Stomach (tissue), 4 donors: Measurements from ENCODE around the gene SDK2.

Experiments
- CTCF ChIP-seq, 7 experiments: fragments of 450-650 bp in 4 of 7; fragments of 200-600 bp in 3 of 7; sonication (generic) in 3 of 7; IDR thresholded peaks; one replicate each; pipeline ENCODE4 v1.5.1; 2016 to 2019; ENCODE audit warnings: antibody characterized with exemption in 7 of 7, control low read depth in 2 of 7, mild to moderate bottlenecking in 1 of 7
- POLR2A ChIP-seq, 4 donors: fragments of 450-650 bp; IDR thresholded peaks; one replicate each; pipeline ENCODE4 v1.6.1; 2016; ENCODE audit warnings: antibody characterized with exemption in 4 of 4, control low read depth in 2 of 4, mild to moderate bottlenecking in 1 of 4, moderate library complexity in 1 of 4
- POLR2AphosphoS5 ChIP-seq, 3 donors: sonication (generic); formaldehyde crosslinking; IDR thresholded peaks; one replicate each; pipeline ENCODE4 v1.6.1; 2016; ENCODE audit warnings: antibody characterized with exemption in 3 of 3

- TF ChIP-seq CTCF (IDR thresholded peaks at IDR 0.05): no peak
- no peak for TF ChIP-seq POLR2A (IDR thresholded peaks at IDR 0.05)
- TF ChIP-seq POLR2AphosphoS5 (IDR thresholded peaks at IDR 0.05): no peak
Observed at GRCh38 chr17:73401911-73402310, 242.3 kb downstream of the SDK2 start.
